IMR-90 (cell line): ENCODE measurements around the gene MPV17L. TPM values are rescaled to one million over a fixed set of nuclear protein-coding genes. Genes with fewer than 3 reads are reported as not detected.
A peak's percentile ranks its signal among the peaks of the same experiment; 100 is the strongest.
"Not testable (repeated sequence)": the region's sequence is repeated elsewhere in the genome, so short reads cannot be mapped to it uniquely, and the experiment has no call there.

Source experiments
- ATAC-seq: fragments of 200-7000 bp; cut with Tn5 transposase; 2 replicates; pipeline ENCODE4 v1.9.1; 2020; ENCODE audit warnings: low read depth, mild to moderate bottlenecking, moderate library complexity
- Bru-seq: library from RNA; stranded (reverse); fragments of 400-500 nt; gene quantifications from one replicate; lab custom pipeline; 2021; lab: Mats Ljungman, UMichigan
- BruChase-seq, 2 experiments: library from RNA; stranded (reverse); fragments of 400-500 nt; gene quantifications; one replicate each; lab custom pipeline; 2021; lab: Mats Ljungman, UMichigan
- BruUV-seq: library from RNA; stranded (reverse); fragments of 400-500 nt; replicated peaks from 2 replicates; lab custom pipeline; 2021; lab: Mats Ljungman, UMichigan
- CTCF ChIA-PET: fragments of 300-600 bp; formaldehyde crosslinking; extraction: SDS; loops from one replicate; lab custom pipeline; 2021; ENCODE audit warnings: antibody characterized with exemption; lab: Yijun Ruan, JAX
- POLR2A ChIA-PET: fragments of 300-600 bp; sonication (Branson Sonifier 250); formaldehyde crosslinking; loops from one replicate; lab custom pipeline; 2022; ENCODE audit warnings: antibody characterized with exemption; ENCODE audit not compliant: unreplicated experiment; lab: Charles Lee
- DNase-seq: peaks from one replicate; pipeline ENCODE4 v3.0.0; 2013
- H2AFZ ChIP-seq: replicated peaks from 2 replicates; pipeline ENCODE3; 2013; ENCODE audit warnings: low read length, mild to moderate bottlenecking; ENCODE audit not compliant: poor library complexity
- H2AK5ac ChIP-seq: 2 replicates; pipeline ENCODE4 v1.6.1; 2013; ENCODE audit warnings: low read depth, low read length, inconsistent platforms
- H2AK9ac ChIP-seq: replicated peaks from 2 replicates; pipeline ENCODE3; 2013; ENCODE audit warnings: mild to moderate bottlenecking, low read depth, low read length, moderate library complexity; ENCODE audit not compliant: poor library complexity
- H2BK120ac ChIP-seq: 2 replicates; pipeline ENCODE4 v1.6.1; 2013; ENCODE audit warnings: low read depth, low read length, inconsistent platforms
- H2BK15ac ChIP-seq: 3 replicates; pipeline ENCODE4 v1.6.1; 2013; ENCODE audit warnings: low read depth, low read length, inconsistent platforms
- H2BK20ac ChIP-seq: 2 replicates; pipeline ENCODE4 v1.6.1; 2013; ENCODE audit warnings: low read depth, mild to moderate bottlenecking, inconsistent platforms, low read length, moderate library complexity
- H2BK5ac ChIP-seq: 2 replicates; pipeline ENCODE4 v1.6.1; 2013; ENCODE audit warnings: mild to moderate bottlenecking, low read depth, low read length, inconsistent platforms; ENCODE audit not compliant: poor library complexity, severe bottlenecking
- H3K14ac ChIP-seq: replicated peaks from 2 replicates; pipeline ENCODE4 v1.6.1; 2013; ENCODE audit warnings: low read depth, low read length, inconsistent platforms
- H3K18ac ChIP-seq: 2 replicates; pipeline ENCODE4 v1.6.1; 2013; ENCODE audit warnings: low read depth, low read length, control low read depth
- H3K23ac ChIP-seq: 2 replicates; pipeline ENCODE4 v1.6.1; 2013; ENCODE audit warnings: low read depth, low read length, inconsistent platforms
- H3K27ac ChIP-seq: 2 replicates; pipeline ENCODE4 v1.5.1; 2013; ENCODE audit warnings: mild to moderate bottlenecking, control low read depth, low read length; ENCODE audit not compliant: insufficient read depth
- H3K27me3 ChIP-seq: 2 replicates; pipeline ENCODE4 v1.6.1; 2013; ENCODE audit warnings: low read length; ENCODE audit not compliant: control insufficient read depth, insufficient read depth
- H3K36me3 ChIP-seq: 2 replicates; pipeline ENCODE4 v1.6.1; 2013; ENCODE audit warnings: low read length, mixed read lengths; ENCODE audit not compliant: control insufficient read depth, insufficient read depth
- H3K4ac ChIP-seq: 2 replicates; pipeline ENCODE4 v1.6.1; 2013; ENCODE audit warnings: low read depth, low read length, inconsistent platforms
- H3K4me1 ChIP-seq: 2 replicates; pipeline ENCODE4 v1.6.1; 2013; ENCODE audit warnings: low read length, mixed read lengths; ENCODE audit not compliant: control insufficient read depth, insufficient read depth
- H3K4me2 ChIP-seq: 2 replicates; pipeline ENCODE4 v1.6.1; 2013; ENCODE audit warnings: low read depth, mild to moderate bottlenecking, control low read depth, low read length, moderate library complexity
- H3K4me3 ChIP-seq: 2 replicates; pipeline ENCODE4 v1.5.1; 2013; ENCODE audit warnings: low read depth, mild to moderate bottlenecking, control low read depth, low read length, moderate library complexity; ENCODE audit not compliant: insufficient read depth
- H3K56ac ChIP-seq: 2 replicates; pipeline ENCODE4 v1.6.1; 2013; ENCODE audit warnings: low read length, inconsistent platforms; ENCODE audit not compliant: insufficient read depth; ENCODE audit errors: extremely low read depth
- H3K79me1 ChIP-seq, 2 experiments: 2 replicates each; pipeline ENCODE4 v1.6.1; 2013; ENCODE audit warnings: low read length in 2 of 2, inconsistent platforms in 1 of 2, low read depth in 1 of 2
- H3K9ac ChIP-seq: 2 replicates; pipeline ENCODE4 v1.6.1; 2013; ENCODE audit warnings: low read depth, low read length, control low read depth
- H3K9me1 ChIP-seq: 2 replicates; pipeline ENCODE4 v1.6.1; 2013; ENCODE audit warnings: low read length, inconsistent platforms; ENCODE audit not compliant: insufficient read depth
- H3K9me3 ChIP-seq: 2 replicates; pipeline ENCODE4 v1.6.1; 2013; ENCODE audit warnings: low read length; ENCODE audit not compliant: control insufficient read depth, insufficient read depth
- H4K20me1 ChIP-seq: 2 replicates; pipeline ENCODE4 v1.6.1; 2013; ENCODE audit warnings: low read length, inconsistent platforms; ENCODE audit not compliant: insufficient read depth
- H4K5ac ChIP-seq: 2 replicates; pipeline ENCODE4 v1.6.1; 2013; ENCODE audit warnings: mild to moderate bottlenecking, low read depth, low read length, control low read depth
- H4K8ac ChIP-seq, 2 experiments: 2 replicates each; pipeline ENCODE4 v1.6.1; 2013; ENCODE audit warnings: low read depth in 2 of 2, low read length in 2 of 2, control low read depth in 1 of 2, inconsistent platforms in 1 of 2
- H4K91ac ChIP-seq: 2 replicates; pipeline ENCODE4 v1.6.1; 2013; ENCODE audit warnings: low read depth, low read length, inconsistent platforms; ENCODE audit not compliant: insufficient read depth
- WGBS, 2 experiments: methylation state at CpG; one replicate each; pipeline versions ENCODE4 v1.1.5 to v1.1.7; 2013; ENCODE audit warnings: missing lambda C conversion rate in 2 of 2; ENCODE audit not compliant: insufficient read length in 1 of 2; ENCODE audit errors: extremely low coverage in 2 of 2; 5-methylcytosine and 5-hydroxymethylcytosine counted together
- dilution Hi-C: fragments of 300-500 bp; cut with HindIII; formaldehyde crosslinking; loops from one replicate; pipeline ENCODE4 v1.14.3; 2018; ENCODE audit warnings: low sequenced_read_pairs; ENCODE audit not compliant: unreplicated experiment
- in situ Hi-C: fragments of 300-500 bp; cut with MboI; formaldehyde crosslinking; loops from 3 replicates; pipeline ENCODE4 v1.14.3; 2019; ENCODE audit warnings: low sequenced_read_pairs, inconsistent platforms, mixed read lengths
- intact Hi-C: fragments of 100-400 bp; cut with micrococcal nuclease; formaldehyde crosslinking; loops from 2 replicates; pipeline ENCODE4 v1.10.0; 2022
- long read RNA-seq: library from polyadenylated mRNA; unstranded; transcript quantifications from one replicate; pipeline ENCODE4 v2.0.0, GENCODE V29; 2021; ENCODE audit not compliant: unreplicated experiment
- polyA plus RNA-seq, 3 experiments: library from polyadenylated mRNA; depleted of rRNA; stranded (reverse); fragments of >200 nt; gene quantifications; 2 replicates each; pipeline ENCODE4 v1.2.3, GENCODE V29; 2012; ENCODE audit warnings: low replicate concordance in 1 of 3
- total RNA-seq: library from RNA; depleted of rRNA; stranded (reverse); fragments of >200 nt; gene quantifications from 2 replicates; pipeline ENCODE4 v1.2.3, GENCODE V29; 2012; rRNA removed

The MPV17L gene
- total RNA-seq (under 0.01 TPM in 1 of 2 replicates, not detected in the other), polyA plus RNA-seq (2012; rRNA removed) (0.03 and 0.13 TPM in 2 replicates), Bru-seq, nascent RNA (percentile 20 among the genes with signal in this experiment), BruChase-seq, experiment 1, labeled RNA remaining after a 6-hour chase (percentile 34 among the genes with signal in this experiment), BruChase-seq, experiment 2, labeled RNA remaining after a 2-hour chase (percentile 20 among the genes with signal in this experiment)
- polyA plus RNA-seq (2012; cell fraction: cytosol; rRNA removed): not detected in 2 replicates
- 0.03 TPM in 1 of 2 replicates, not detected in the other for polyA plus RNA-seq (2012; cell fraction: nucleus; rRNA removed; ENCODE audit: low replicate concordance)
- long read RNA-seq: 0 reads

DNA sequence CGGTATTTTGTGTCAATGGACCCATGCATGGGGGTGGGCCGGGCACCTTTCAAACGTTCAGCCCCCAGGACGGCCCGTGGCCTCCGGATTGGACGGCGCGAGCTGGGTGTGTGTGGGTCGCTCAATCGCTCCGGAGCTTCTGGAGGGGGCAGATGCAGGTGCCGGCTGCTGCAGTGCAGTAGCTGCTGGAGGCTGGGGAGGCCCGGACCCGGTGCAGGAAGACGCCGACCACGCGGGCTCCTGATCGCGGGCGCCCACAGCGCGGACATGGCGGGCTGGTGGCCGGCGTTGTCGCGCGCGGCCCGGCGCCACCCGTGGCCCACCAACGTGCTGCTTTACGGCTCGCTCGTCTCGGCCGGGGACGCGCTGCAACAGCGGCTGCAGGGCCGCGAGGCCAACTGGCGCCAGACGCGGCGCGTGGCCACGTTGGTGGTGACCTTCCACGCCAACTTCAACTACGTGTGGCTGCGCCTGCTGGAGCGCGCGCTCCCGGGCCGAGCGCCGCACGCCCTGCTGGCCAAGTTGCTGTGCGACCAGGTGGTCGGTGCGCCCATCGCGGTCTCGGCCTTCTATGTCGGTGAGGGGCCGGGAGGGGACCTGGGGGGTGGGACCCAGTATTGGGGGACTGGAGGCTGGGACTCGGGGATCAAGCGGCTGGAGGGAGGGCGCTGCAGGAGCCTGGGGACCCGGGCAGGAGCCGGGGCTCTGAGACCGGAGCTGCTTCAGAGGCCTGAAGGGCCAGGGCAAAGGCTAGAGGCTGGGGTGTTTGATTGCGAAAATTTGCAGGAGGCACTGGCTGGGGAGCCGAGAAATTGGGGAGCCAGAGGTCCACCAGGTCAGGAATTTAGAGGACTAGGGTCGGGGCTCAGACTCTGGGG lies at the start of gene MPV17L:
Gene MPV17L (plus strand): TSS at position 124 of the 878 bp plus-strand sequence. CDS start 144 bp downstream, at position 268.
- intact Hi-C loops, H2BK5ac ChIP-seq, H2BK20ac ChIP-seq, H3K23ac ChIP-seq, H3K18ac ChIP-seq, H2BK120ac ChIP-seq, H4K91ac ChIP-seq, H3K9me1 ChIP-seq, H3K9ac ChIP-seq, H4K8ac ChIP-seq, H3K4me1 ChIP-seq, H4K20me1 ChIP-seq, H3K27ac ChIP-seq, H4K5ac ChIP-seq, H3K4ac ChIP-seq, POLR2A ChIA-PET, DNase-seq, in situ Hi-C loops, H3K14ac ChIP-seq, H2AK9ac ChIP-seq, H2AK5ac ChIP-seq, H2BK15ac ChIP-seq, H3K9me3 ChIP-seq, H3K79me1 ChIP-seq, BruUV-seq, H3K56ac ChIP-seq, CTCF ChIA-PET, dilution Hi-C loops, H3K36me3 ChIP-seq: not testable (repeated sequence)
- ATAC-seq: peak; percentile 71
- H3K4me2 ChIP-seq: peak within 1 kb of the TSS; percentile 47
- H2AFZ ChIP-seq: peak within 1 kb of the TSS; percentile 72
- 14% methylated on average over 18 of the region's 79 CpGs; no CpG with 5 or more reads in 1 of the 2 experiments for WGBS, 2 experiments
- peak within 1 kb of the TSS; percentile 32 for H3K4me3 ChIP-seq
- peaks cover 12% of the 10 kb centered on the region for H3K27me3 ChIP-seq

- H3K56ac ChIP-seq, H3K9me3 ChIP-seq, H3K79me1 ChIP-seq, H2BK120ac ChIP-seq, H4K20me1 ChIP-seq, H3K9ac ChIP-seq, H2BK15ac ChIP-seq, POLR2A ChIA-PET, H2AFZ ChIP-seq, DNase-seq, H2AK5ac ChIP-seq, intact Hi-C loops, H3K9me1 ChIP-seq, dilution Hi-C loops, H3K27ac ChIP-seq, H3K18ac ChIP-seq, H4K5ac ChIP-seq, H3K36me3 ChIP-seq, H2AK9ac ChIP-seq, H3K23ac ChIP-seq, H3K27me3 ChIP-seq, H2BK20ac ChIP-seq, H2BK5ac ChIP-seq, H3K4me2 ChIP-seq, CTCF ChIA-PET, ATAC-seq, BruUV-seq, H3K4ac ChIP-seq, H3K4me3 ChIP-seq, in situ Hi-C loops, H3K14ac ChIP-seq, H3K4me1 ChIP-seq, H4K91ac ChIP-seq, H4K8ac ChIP-seq: not testable (repeated sequence)
- WGBS, 2 experiments: no CpG with 5 or more reads among the region's 7 CpGs
These were observed 46.8 kb upstream of the MPV17L start for GRCh38 chr16:15348721-15349120.
